WTC11 (cell line): Measurements from ENCODE around the gene SCN3A. TPM values are rescaled to one million over a fixed set of nuclear protein-coding genes. Genes with fewer than 3 reads are reported as not detected.

Source experiments
- ATAC-seq: fragments of 200-7000 bp; cut with Tn5 transposase; 2 replicates; pipeline ENCODE4 v1.10.0; 2021; ENCODE audit warnings: mild to moderate bottlenecking, moderate library complexity
- CTCF ChIA-PET: fragments of 300-600 bp; sonication (Branson Sonifier 250); formaldehyde crosslinking; loops from one replicate; lab custom pipeline; 2021; ENCODE audit warnings: antibody characterized with exemption; lab: Charles Lee
- POLR2A ChIA-PET: fragments of 350-600 bp; sonication (Branson Sonifier 250); formaldehyde crosslinking; loops from one replicate; lab custom pipeline; 2021; ENCODE audit warnings: antibody characterized with exemption; lab: Charles Lee
- DNase-seq: peaks from one replicate; pipeline ENCODE4 v3.0.0; 2021; ENCODE audit warnings: low spot score
- H3K27ac Mint-ChIP-seq: 2 replicates; pipeline ENCODE4 v1.8.0; 2021; ENCODE audit warnings: mixed read lengths
- H3K27me3 Mint-ChIP-seq: 2 replicates; pipeline ENCODE4 v1.8.0; 2021; ENCODE audit warnings: low read depth, mild to moderate bottlenecking, moderate library complexity, mixed read lengths
- H3K36me3 Mint-ChIP-seq: 2 replicates; pipeline ENCODE4 v1.8.0; 2021; ENCODE audit warnings: mixed read lengths
- H3K4me1 Mint-ChIP-seq: 2 replicates; pipeline ENCODE4 v1.8.0; 2022; ENCODE audit warnings: mixed read lengths
- H3K4me3 Mint-ChIP-seq: 2 replicates; pipeline ENCODE4 v1.8.0; 2021; ENCODE audit warnings: mild to moderate bottlenecking, moderate library complexity, mixed read lengths
- H3K9me3 Mint-ChIP-seq: 2 replicates; pipeline ENCODE4 v1.8.0; 2021; ENCODE audit warnings: mixed read lengths
- CBFB ChIP-seq: sonication (generic); formaldehyde crosslinking; IDR thresholded peaks from 2 replicates; pipeline ENCODE4 v1.8.1; 2022; ENCODE audit warnings: mild to moderate bottlenecking, low read depth, missing genetic modification reagents
- ELF4 ChIP-seq: sonication (generic); formaldehyde crosslinking; IDR thresholded peaks from 2 replicates; pipeline ENCODE4 v1.8.1; 2022; ENCODE audit warnings: low read depth, mild to moderate bottlenecking, moderate library complexity, missing genetic modification reagents
- FOXP1 ChIP-seq: sonication (generic); formaldehyde crosslinking; IDR thresholded peaks from 2 replicates; pipeline ENCODE4 v1.8.0; 2022; ENCODE audit warnings: missing genetic modification reagents, mild to moderate bottlenecking, moderate library complexity, borderline replicate concordance
- GABPB1 ChIP-seq: sonication (generic); formaldehyde crosslinking; IDR thresholded peaks from 2 replicates; pipeline ENCODE4 v1.8.1; 2023; ENCODE audit warnings: mild to moderate bottlenecking, missing genetic modification reagents
- GRHL2 ChIP-seq: fragments of 250-450 bp; sonication (Bioruptor Pico); IDR thresholded peaks from 2 replicates; pipeline ENCODE4 v1.8.0; 2022; ENCODE audit warnings: mild to moderate bottlenecking, moderate library complexity; ENCODE audit not compliant: insufficient replicate concordance, severe bottlenecking
- HMGA2 ChIP-seq: fragments of 250-450 bp; sonication (Bioruptor Pico); IDR thresholded peaks from 2 replicates; pipeline ENCODE4 v1.4.0; 2021; ENCODE audit warnings: mild to moderate bottlenecking, moderate library complexity
- MXD4 ChIP-seq: fragments of 250-450 bp; sonication (Bioruptor Pico); IDR thresholded peaks from 2 replicates; pipeline ENCODE4 v1.8.0; 2021; ENCODE audit warnings: mild to moderate bottlenecking, moderate library complexity, borderline replicate concordance
- MYBL2 ChIP-seq: sonication (generic); formaldehyde crosslinking; IDR thresholded peaks from 2 replicates; pipeline ENCODE4 v1.8.1; 2023; ENCODE audit warnings: mild to moderate bottlenecking, moderate library complexity, missing genetic modification reagents
- NFATC4 ChIP-seq: fragments of 250-450 bp; sonication (Bioruptor Pico); IDR thresholded peaks from 2 replicates; pipeline ENCODE4 v1.9.0; 2021; ENCODE audit warnings: mild to moderate bottlenecking
- NR1H2 ChIP-seq: sonication (generic); formaldehyde crosslinking; IDR thresholded peaks from 2 replicates; pipeline ENCODE4 v1.9.0; 2021; ENCODE audit warnings: mild to moderate bottlenecking, moderate library complexity, missing genetic modification reagents
- RELA ChIP-seq: sonication (generic); formaldehyde crosslinking; IDR thresholded peaks from 2 replicates; pipeline ENCODE4 v1.8.1; 2022; ENCODE audit warnings: missing genetic modification reagents, mild to moderate bottlenecking, borderline replicate concordance
- RORB ChIP-seq: fragments of 250-450 bp; sonication (Bioruptor Pico); IDR thresholded peaks from 2 replicates; pipeline ENCODE4 v1.9.0; 2021; ENCODE audit warnings: mild to moderate bottlenecking
- ZNF263 ChIP-seq: sonication (generic); formaldehyde crosslinking; IDR thresholded peaks from 2 replicates; pipeline ENCODE4 v1.8.1; 2022; ENCODE audit warnings: low read depth, mild to moderate bottlenecking, moderate library complexity, missing genetic modification reagents
- ZNF317 ChIP-seq: sonication (generic); formaldehyde crosslinking; IDR thresholded peaks from 2 replicates; pipeline ENCODE4 v1.8.1; 2023; ENCODE audit warnings: low read depth, mild to moderate bottlenecking, moderate library complexity, missing genetic modification reagents, borderline replicate concordance
- ZNF671 ChIP-seq: fragments of 250-450 bp; sonication (Bioruptor Pico); IDR thresholded peaks from 2 replicates; pipeline ENCODE4 v1.8.0; 2021; ENCODE audit warnings: mild to moderate bottlenecking
- total RNA-seq: library from RNA; stranded (reverse); gene quantifications from 3 replicates; pipeline ENCODE4 v1.2.3, GENCODE V29; 2021
- TF ChIP-seq, protein P1 (sequence below): sonication (generic); formaldehyde crosslinking; IDR thresholded peaks from 2 replicates; pipeline ENCODE4 v1.8.1; 2022; ENCODE audit warnings: missing genetic modification reagents, borderline replicate concordance
- TF ChIP-seq, protein P2 (sequence below): sonication (generic); formaldehyde crosslinking; IDR thresholded peaks from 2 replicates; pipeline ENCODE4 v1.8.1; 2022; ENCODE audit warnings: mild to moderate bottlenecking, moderate library complexity, missing genetic modification reagents
- TF ChIP-seq, protein P3 (sequence below): sonication (generic); formaldehyde crosslinking; IDR thresholded peaks from 2 replicates; pipeline ENCODE4 v1.8.1; 2022; ENCODE audit warnings: mild to moderate bottlenecking, missing genetic modification reagents, moderate library complexity, borderline replicate concordance
- TF ChIP-seq, protein P4 (sequence below): fragments of 250-450 bp; sonication (Bioruptor Pico); IDR thresholded peaks from 2 replicates; pipeline ENCODE4 v1.9.0; 2021; ENCODE audit warnings: mild to moderate bottlenecking
- TF ChIP-seq, protein P5 (sequence below): sonication (generic); formaldehyde crosslinking; conservative IDR thresholded peaks from 2 replicates; pipeline ENCODE4 v1.8.1; 2022; ENCODE audit warnings: mild to moderate bottlenecking, missing genetic modification reagents
- TF ChIP-seq, protein P6 (sequence below): sonication (generic); formaldehyde crosslinking; IDR thresholded peaks from 2 replicates; pipeline ENCODE4 v1.8.0; 2023; ENCODE audit warnings: missing genetic modification reagents
- TF ChIP-seq, protein P7 (sequence below): sonication (generic); formaldehyde crosslinking; IDR thresholded peaks from 2 replicates; pipeline ENCODE4 v1.8.1; 2023; ENCODE audit warnings: mild to moderate bottlenecking, missing genetic modification reagents

SCN3A gene
- total RNA-seq, 1 experiment from 2014 or later: 0.04 TPM

DNA sequence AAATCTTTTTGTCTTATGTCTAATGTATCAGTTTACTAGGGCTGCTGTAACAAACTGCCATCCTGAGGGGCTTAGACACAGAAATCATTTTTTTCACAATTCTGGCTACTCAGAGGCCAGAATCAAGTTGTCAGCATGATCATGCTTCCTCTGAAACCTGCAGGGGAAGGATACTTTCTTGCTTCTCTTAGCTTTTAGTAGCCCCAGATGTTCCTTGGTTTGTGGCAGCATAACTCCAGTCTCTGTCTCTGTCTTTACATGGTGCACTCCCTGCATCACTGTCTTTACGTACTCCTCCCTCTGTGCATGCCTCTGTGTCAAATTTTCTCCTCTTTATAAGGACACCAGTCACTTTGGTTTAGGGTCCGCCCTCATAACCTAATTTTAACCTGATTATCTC, 2.0 kb upstream of the SCN3A start:
- H3K4me1 Mint-ChIP-seq: peaks cover 12% of the 10 kb centered on the region
- no peak for ATAC-seq
- H3K27me3 Mint-ChIP-seq: no peaks in the 10 kb centered on the region
- H3K4me3 Mint-ChIP-seq: no peak overlapping the region
- H3K36me3 Mint-ChIP-seq: no peaks in the 10 kb centered on the region
- TF ChIP-seq GABPB1 (no peak), NFATC4 (CRISPR knock-in tag) (no peak), RELA (CRISPR knock-in tag) (no peak), CBFB (CRISPR knock-in tag) (no peak)
- TF ChIP-seq, protein P1, sequence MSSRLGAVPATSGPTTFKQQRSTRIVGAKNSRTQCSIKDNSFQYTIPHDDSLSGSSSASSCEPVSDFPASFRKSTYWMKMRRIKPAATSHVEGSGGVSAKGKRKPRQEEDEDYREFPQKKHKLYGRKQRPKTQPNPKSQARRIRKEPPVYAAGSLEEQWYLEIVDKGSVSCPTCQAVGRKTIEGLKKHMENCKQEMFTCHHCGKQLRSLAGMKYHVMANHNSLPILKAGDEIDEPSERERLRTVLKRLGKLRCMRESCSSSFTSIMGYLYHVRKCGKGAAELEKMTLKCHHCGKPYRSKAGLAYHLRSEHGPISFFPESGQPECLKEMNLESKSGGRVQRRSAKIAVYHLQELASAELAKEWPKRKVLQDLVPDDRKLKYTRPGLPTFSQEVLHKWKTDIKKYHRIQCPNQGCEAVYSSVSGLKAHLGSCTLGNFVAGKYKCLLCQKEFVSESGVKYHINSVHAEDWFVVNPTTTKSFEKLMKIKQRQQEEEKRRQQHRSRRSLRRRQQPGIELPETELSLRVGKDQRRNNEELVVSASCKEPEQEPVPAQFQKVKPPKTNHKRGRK: no peak
- TF ChIP-seq, protein P2, sequence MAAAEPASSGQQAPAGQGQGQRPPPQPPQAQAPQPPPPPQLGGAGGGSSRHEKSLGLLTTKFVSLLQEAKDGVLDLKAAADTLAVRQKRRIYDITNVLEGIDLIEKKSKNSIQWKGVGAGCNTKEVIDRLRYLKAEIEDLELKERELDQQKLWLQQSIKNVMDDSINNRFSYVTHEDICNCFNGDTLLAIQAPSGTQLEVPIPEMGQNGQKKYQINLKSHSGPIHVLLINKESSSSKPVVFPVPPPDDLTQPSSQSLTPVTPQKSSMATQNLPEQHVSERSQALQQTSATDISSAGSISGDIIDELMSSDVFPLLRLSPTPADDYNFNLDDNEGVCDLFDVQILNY (CRISPR knock-in tag): no peak
- TF ChIP-seq, all 79 proteins: peak for 0
- no peak for DNase-seq
- ChIA-PET POLR2A (no interaction called here), CTCF (interaction anchor here (5.2 kb wide), 1 partner anchor 190 kb away, joined by 82 read pairs; no protein-coding TSS in a partner anchor)
- no peak overlapping the region for H3K27ac Mint-ChIP-seq
- peaks cover 4% of the 10 kb centered on the region for H3K9me3 Mint-ChIP-seq

DNA sequence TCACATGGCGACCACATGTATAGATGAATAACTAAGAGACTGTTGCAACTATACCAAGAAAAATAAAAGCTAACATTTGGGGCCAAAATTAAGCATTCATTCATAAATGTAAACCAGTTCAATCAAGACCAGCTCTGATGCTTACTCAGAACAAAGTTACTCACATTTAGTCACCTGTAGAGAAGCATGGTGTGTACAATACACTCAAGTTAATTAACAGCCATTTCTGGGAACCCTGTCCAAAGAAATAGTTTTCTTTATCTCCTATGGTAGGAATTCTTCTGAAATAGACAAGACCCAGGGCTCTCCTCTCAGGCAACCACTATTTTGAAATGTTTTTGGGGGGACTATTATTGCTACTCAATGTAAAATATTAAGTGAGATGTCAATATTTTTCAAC, 1.6 kb downstream of the SCN3A start:
- H3K4me3 Mint-ChIP-seq: no peak overlapping the region
- ChIA-PET POLR2A (no interaction called here), CTCF (interaction anchor here (0.9 to 5.2 kb wide), 3 partner anchors 92 to 209 kb away, joined by 3 to 82 read pairs (median 5); no protein-coding TSS in a partner anchor)
- DNase-seq: no peak
- peaks cover 16% of the 10 kb centered on the region for H3K4me1 Mint-ChIP-seq
- no peaks in the 10 kb centered on the region for H3K27me3 Mint-ChIP-seq
- H3K36me3 Mint-ChIP-seq: no peaks in the 10 kb centered on the region
- H3K9me3 Mint-ChIP-seq: peaks cover 4% of the 10 kb centered on the region
- no peak overlapping the region for H3K27ac Mint-ChIP-seq
- no peak for TF ChIP-seq ZNF263 (CRISPR knock-in tag)
- no peak for TF ChIP-seq RORB (CRISPR knock-in tag)
- TF ChIP-seq, protein P3, sequence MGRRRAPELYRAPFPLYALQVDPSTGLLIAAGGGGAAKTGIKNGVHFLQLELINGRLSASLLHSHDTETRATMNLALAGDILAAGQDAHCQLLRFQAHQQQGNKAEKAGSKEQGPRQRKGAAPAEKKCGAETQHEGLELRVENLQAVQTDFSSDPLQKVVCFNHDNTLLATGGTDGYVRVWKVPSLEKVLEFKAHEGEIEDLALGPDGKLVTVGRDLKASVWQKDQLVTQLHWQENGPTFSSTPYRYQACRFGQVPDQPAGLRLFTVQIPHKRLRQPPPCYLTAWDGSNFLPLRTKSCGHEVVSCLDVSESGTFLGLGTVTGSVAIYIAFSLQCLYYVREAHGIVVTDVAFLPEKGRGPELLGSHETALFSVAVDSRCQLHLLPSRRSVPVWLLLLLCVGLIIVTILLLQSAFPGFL (CRISPR knock-in tag): no peak
- TF ChIP-seq FOXP1 (CRISPR knock-in tag): no peak
- no peak for TF ChIP-seq GRHL2 (CRISPR knock-in tag)
- TF ChIP-seq, protein P4, sequence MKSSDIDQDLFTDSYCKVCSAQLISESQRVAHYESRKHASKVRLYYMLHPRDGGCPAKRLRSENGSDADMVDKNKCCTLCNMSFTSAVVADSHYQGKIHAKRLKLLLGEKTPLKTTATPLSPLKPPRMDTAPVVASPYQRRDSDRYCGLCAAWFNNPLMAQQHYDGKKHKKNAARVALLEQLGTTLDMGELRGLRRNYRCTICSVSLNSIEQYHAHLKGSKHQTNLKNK (CRISPR knock-in tag): no peak
- TF ChIP-seq MXD4 (CRISPR knock-in tag): no peak
- TF ChIP-seq, protein P5, sequence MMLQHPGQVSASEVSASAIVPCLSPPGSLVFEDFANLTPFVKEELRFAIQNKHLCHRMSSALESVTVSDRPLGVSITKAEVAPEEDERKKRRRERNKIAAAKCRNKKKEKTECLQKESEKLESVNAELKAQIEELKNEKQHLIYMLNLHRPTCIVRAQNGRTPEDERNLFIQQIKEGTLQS: no peak
- no peak for TF ChIP-seq MYBL2
- no peak for TF ChIP-seq HMGA2 (CRISPR knock-in tag)
- no peak for TF ChIP-seq ZNF317 (CRISPR knock-in tag)
- no peak for ATAC-seq

DNA sequence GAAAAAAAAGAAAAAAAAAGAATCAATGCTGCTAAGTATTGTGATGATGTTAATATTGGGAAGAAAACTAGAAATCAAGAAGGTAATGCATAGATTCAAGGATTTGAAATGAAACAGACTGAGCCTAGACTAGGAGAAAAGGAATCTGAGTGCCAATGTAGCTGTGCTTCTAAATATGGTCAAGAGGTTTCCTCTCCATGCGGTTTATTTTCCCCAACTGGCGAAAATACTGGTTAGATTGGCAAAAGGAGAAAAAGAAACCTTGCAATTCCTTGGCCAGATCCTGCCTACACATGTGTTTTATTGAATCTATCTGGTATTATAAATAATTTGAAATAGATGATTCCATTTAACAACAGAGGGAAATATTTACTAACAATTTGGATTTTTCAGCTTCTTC, 5.7 kb downstream of the SCN3A start:
- CTCF ChIA-PET: interaction anchor here (1.2 to 1.6 kb wide), 3 partner anchors 181 to 205 kb away, joined by 3 to 5 read pairs (median 3); no protein-coding TSS in a partner anchor
- peak overlapping the region; percentile 74; the same call in 1 of the 2 replicates for H3K27ac Mint-ChIP-seq
- H3K27me3 Mint-ChIP-seq: no peaks in the 10 kb centered on the region
- no peaks in the 10 kb centered on the region for H3K36me3 Mint-ChIP-seq
- no peak overlapping the region for H3K4me3 Mint-ChIP-seq
- no peak for ATAC-seq
- peaks cover 14% of the 10 kb centered on the region for H3K4me1 Mint-ChIP-seq
- no peak for DNase-seq
- POLR2A ChIA-PET: no interaction called here
- TF ChIP-seq NFATC4 (CRISPR knock-in tag) (no peak), NR1H2 (CRISPR knock-in tag) (no peak), ZNF671 (no peak), ELF4 (CRISPR knock-in tag) (no peak)
- TF ChIP-seq, protein P6, sequence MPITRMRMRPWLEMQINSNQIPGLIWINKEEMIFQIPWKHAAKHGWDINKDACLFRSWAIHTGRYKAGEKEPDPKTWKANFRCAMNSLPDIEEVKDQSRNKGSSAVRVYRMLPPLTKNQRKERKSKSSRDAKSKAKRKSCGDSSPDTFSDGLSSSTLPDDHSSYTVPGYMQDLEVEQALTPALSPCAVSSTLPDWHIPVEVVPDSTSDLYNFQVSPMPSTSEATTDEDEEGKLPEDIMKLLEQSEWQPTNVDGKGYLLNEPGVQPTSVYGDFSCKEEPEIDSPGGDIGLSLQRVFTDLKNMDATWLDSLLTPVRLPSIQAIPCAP (CRISPR knock-in tag): no peak
- TF ChIP-seq, protein P7, sequence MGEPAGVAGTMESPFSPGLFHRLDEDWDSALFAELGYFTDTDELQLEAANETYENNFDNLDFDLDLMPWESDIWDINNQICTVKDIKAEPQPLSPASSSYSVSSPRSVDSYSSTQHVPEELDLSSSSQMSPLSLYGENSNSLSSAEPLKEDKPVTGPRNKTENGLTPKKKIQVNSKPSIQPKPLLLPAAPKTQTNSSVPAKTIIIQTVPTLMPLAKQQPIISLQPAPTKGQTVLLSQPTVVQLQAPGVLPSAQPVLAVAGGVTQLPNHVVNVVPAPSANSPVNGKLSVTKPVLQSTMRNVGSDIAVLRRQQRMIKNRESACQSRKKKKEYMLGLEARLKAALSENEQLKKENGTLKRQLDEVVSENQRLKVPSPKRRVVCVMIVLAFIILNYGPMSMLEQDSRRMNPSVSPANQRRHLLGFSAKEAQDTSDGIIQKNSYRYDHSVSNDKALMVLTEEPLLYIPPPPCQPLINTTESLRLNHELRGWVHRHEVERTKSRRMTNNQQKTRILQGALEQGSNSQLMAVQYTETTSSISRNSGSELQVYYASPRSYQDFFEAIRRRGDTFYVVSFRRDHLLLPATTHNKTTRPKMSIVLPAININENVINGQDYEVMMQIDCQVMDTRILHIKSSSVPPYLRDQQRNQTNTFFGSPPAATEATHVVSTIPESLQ: no peak
- no peaks in the 10 kb centered on the region for H3K9me3 Mint-ChIP-seq
